Endothelial cell of umbilical vein (primary cell): ENCODE data around the gene CDK10. TPM values are rescaled to one million over a fixed set of nuclear protein-coding genes. Genes with fewer than 3 reads are reported as not detected.

Source experiments
- BruUV-seq: library from RNA; stranded (reverse); fragments of 400-500 nt; replicated peaks from 2 replicates; lab custom pipeline; 2021; lab: Mats Ljungman, UMichigan
- CTCF ChIA-PET: fragments of 300-600, 350-600 bp; sonication (Branson Sonifier 250); formaldehyde crosslinking; loops from one replicate; lab custom pipeline; 2021; ENCODE audit warnings: antibody characterized with exemption, inconsistent platforms; lab: Charles Lee
- POLR2A ChIA-PET: fragments of 300-600, 350-600 bp; sonication (Branson Sonifier 250); formaldehyde crosslinking; loops from one replicate; lab custom pipeline; 2021; ENCODE audit warnings: antibody characterized with exemption, inconsistent platforms; lab: Charles Lee
- DNase-seq: peaks from one replicate; pipeline ENCODE4 v3.0.0-alpha.2; 2011; ENCODE audit warnings: low read depth, low spot score
- FAIRE-seq: peaks from 2 replicates; lab custom pipeline; 2011; peaks lifted over from hg19 to GRCh38; lab: Jason Lieb, UNC
- H2AFZ ChIP-seq: 2 replicates; pipeline ENCODE4 v1.6.0; 2012; ENCODE audit warnings: low read depth, low read length, control low read depth, inconsistent platforms
- H3K27ac ChIP-seq: 2 replicates; pipeline ENCODE4 v1.5.1; 2011; ENCODE audit warnings: low read depth, mild to moderate bottlenecking, control low read depth, low read length, moderate library complexity; ENCODE audit not compliant: insufficient read depth
- H3K27me3 ChIP-seq, 2 experiments: 2 replicates each; pipeline versions ENCODE4 v1.6.0 to v1.6.1; 2011; ENCODE audit warnings: low read length in 2 of 2, mixed read lengths in 1 of 2; ENCODE audit not compliant: control insufficient read depth in 2 of 2, insufficient read depth in 2 of 2
- H3K36me3 ChIP-seq, 2 experiments: 2 replicates in 1 of 2; 3 replicates in 1 of 2; pipeline ENCODE4 v1.5.1; 2011; ENCODE audit warnings: low read length in 2 of 2, mild to moderate bottlenecking in 1 of 2, moderate library complexity in 1 of 2; ENCODE audit not compliant: control insufficient read depth in 2 of 2, insufficient read depth in 2 of 2; ENCODE audit errors: extremely low read depth in 1 of 2
- H3K4me1 ChIP-seq: 3 replicates; pipeline ENCODE4 v1.5.1; 2011; ENCODE audit warnings: mild to moderate bottlenecking, low read length; ENCODE audit not compliant: control insufficient read depth, insufficient read depth; ENCODE audit errors: extremely low read depth
- H3K4me2 ChIP-seq: 2 replicates; pipeline ENCODE4 v1.6.1; 2011; ENCODE audit warnings: low read length, control low read depth, mixed read lengths; ENCODE audit not compliant: insufficient read depth
- H3K4me3 ChIP-seq, 3 experiments: fragments of 200-600 bp in 1 of 3; sonication (generic), shearing (Covaris generic) in 1 of 3; replicated peaks in 1 of 3; 2 replicates each; pipeline ENCODE4 v1.5.1; 2011 to 2016; ENCODE audit warnings: control low read depth in 3 of 3, low read length in 3 of 3, mild to moderate bottlenecking in 2 of 3, inconsistent platforms in 1 of 3, low read depth in 1 of 3, moderate library complexity in 1 of 3; ENCODE audit not compliant: insufficient read depth in 1 of 3
- H3K79me2 ChIP-seq: 2 replicates; pipeline ENCODE4 v1.6.0; 2012; ENCODE audit warnings: low read length, inconsistent platforms; ENCODE audit not compliant: control insufficient read depth, insufficient read depth
- H3K9ac ChIP-seq: replicated peaks from 2 replicates; pipeline ENCODE3; 2011; ENCODE audit warnings: low read length, control low read depth; ENCODE audit not compliant: insufficient read depth; ENCODE audit errors: extremely low read depth
- H3K9me1 ChIP-seq: replicated peaks from 3 replicates; pipeline ENCODE4 v1.6.0; 2011; ENCODE audit warnings: mild to moderate bottlenecking, low read length; ENCODE audit not compliant: control insufficient read depth, insufficient read depth; ENCODE audit errors: extremely low read depth
- H3K9me3 ChIP-seq: replicated peaks from 2 replicates; pipeline ENCODE4 v1.5.1; 2012; ENCODE audit warnings: low read length, inconsistent platforms; ENCODE audit not compliant: control insufficient read depth, insufficient read depth
- H4K20me1 ChIP-seq: replicated peaks from 2 replicates; pipeline ENCODE3; 2011; ENCODE audit warnings: mild to moderate bottlenecking, low read length; ENCODE audit not compliant: control insufficient read depth, insufficient read depth; ENCODE audit errors: extremely low read depth
- EZH2 ChIP-seq: IDR thresholded peaks from 2 replicates; pipeline ENCODE4 v1.6.1; 2012; ENCODE audit warnings: borderline replicate concordance, low read depth, mild to moderate bottlenecking, moderate library complexity, low read length, inconsistent platforms; ENCODE audit not compliant: severe bottlenecking
- FOS ChIP-seq: IDR thresholded peaks from 2 replicates; pipeline ENCODE4 v1.6.1; 2011; ENCODE audit warnings: mild to moderate bottlenecking, low read length, moderate library complexity, borderline replicate concordance; ENCODE audit not compliant: insufficient read depth
- GATA2 ChIP-seq: IDR thresholded peaks from 2 replicates; pipeline ENCODE4 v1.7.0; 2011; ENCODE audit warnings: low read depth, mild to moderate bottlenecking, moderate library complexity, mixed read lengths, low read length; ENCODE audit not compliant: insufficient read length, insufficient read depth
- JUN ChIP-seq: IDR thresholded peaks from 2 replicates; pipeline ENCODE4 v1.6.1; 2011; ENCODE audit warnings: borderline replicate concordance, low read depth; ENCODE audit not compliant: insufficient read length, insufficient read depth
- POLR2A ChIP-seq: IDR thresholded peaks from 2 replicates; pipeline ENCODE4 v1.6.1; 2012; ENCODE audit warnings: low read depth, mild to moderate bottlenecking, control low read depth, low read length
- POLR2AphosphoS5 ChIP-seq: IDR thresholded peaks from 2 replicates; pipeline ENCODE4 v1.6.1; 2012; ENCODE audit warnings: low read depth, mild to moderate bottlenecking, control low read depth, low read length, moderate library complexity; ENCODE audit not compliant: insufficient read depth
- dilution Hi-C: fragments of 300-500 bp; cut with MboI; formaldehyde crosslinking; loops from one replicate; pipeline ENCODE4 v1.15.0; 2019; ENCODE audit warnings: low sequenced_read_pairs; ENCODE audit not compliant: extremely low pct_ligation_motif_present
- intact Hi-C: fragments of 100-400 bp; cut with micrococcal nuclease; formaldehyde crosslinking; loops from one replicate; pipeline ENCODE4 v1.10.0; 2022
- polyA plus RNA-seq, 4 experiments: library from polyadenylated mRNA; depleted of rRNA in 3 of 4; stranded (reverse) in 3 of 4; unstranded in 1 of 4; fragments of >200 nt; gene quantifications; 2 replicates each; pipeline versions ENCODE4 v1.2.1 to v1.2.3, GENCODE V29; 2011 to 2012; ENCODE audit warnings: missing spikeins in 1 of 4
- total RNA-seq: library from RNA; stranded (reverse); gene quantifications from 2 replicates; pipeline ENCODE4 v1.2.3, GENCODE V29; 2021
- TF ChIP-seq, protein P1 (sequence below), 2 donors: IDR thresholded peaks; 1 replicate in 1 of 2; 2 replicates in 1 of 2; pipeline ENCODE4 v1.5.1; 2011; ENCODE audit warnings: low read length in 2 of 2, mild to moderate bottlenecking in 2 of 2, moderate library complexity in 2 of 2, control low read depth in 1 of 2, inconsistent platforms in 1 of 2, low read depth in 1 of 2; ENCODE audit not compliant: insufficient read depth in 1 of 2; ENCODE audit errors: extremely low read depth in 1 of 2

The CDK10 gene
- total and polyA plus RNA-seq, 2 donors (not counting 3 experiments of a cell fraction or from before 2014, with no cell fraction given) = 74.5 to 99.9 TPM

DNA sequence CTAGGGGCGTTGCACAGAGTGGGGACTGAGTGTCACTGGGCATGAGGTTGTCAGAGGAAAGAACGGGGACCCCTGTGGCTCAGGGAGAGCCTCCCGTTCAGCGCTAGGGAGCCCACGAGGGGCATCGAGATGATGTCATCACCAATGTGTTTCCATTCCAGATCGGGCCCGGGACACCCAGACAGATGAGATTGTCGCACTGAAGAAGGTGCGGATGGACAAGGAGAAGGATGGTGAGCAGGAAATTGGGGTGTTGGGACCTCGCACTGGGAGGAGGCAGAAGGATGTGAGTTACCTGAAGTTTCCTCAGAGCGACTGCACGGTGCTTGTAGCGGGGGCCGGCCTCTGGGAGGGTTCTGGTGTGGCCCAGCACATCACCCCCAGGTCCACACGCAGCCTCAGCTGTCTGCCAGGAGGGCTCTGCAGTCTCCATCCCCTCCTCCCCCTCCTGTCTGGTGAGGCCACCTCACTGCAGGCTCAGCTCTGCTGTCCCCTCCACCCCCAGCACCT is 4.0 kb downstream of the CDK10 start:
- no peak for DNase-seq
- peaks cover 3 to 35% of the 10 kb centered on the region in 2 experiments for H3K36me3 ChIP-seq

More for the DNA sequence above, 4.0 kb downstream of the CDK10 start:
- Histone ChIP-seq H3K9me3 (no peaks in the 10 kb centered on the region), H3K79me2 (peaks cover 9% of the 10 kb centered on the region), H3K27ac (no peak overlapping the region), H3K9ac (no peak overlapping the region), H3K4me1 (peaks cover 4% of the 10 kb centered on the region), H3K27me3 (no peaks in the 10 kb centered on the region), H3K9me1 (no peaks in the 10 kb centered on the region), H3K4me3 (no peak overlapping the region), H2AFZ (no peak overlapping the region), H3K4me2 (no peak overlapping the region), H4K20me1 (no peaks in the 10 kb centered on the region)
- no TSS peak for BruUV-seq
- dilution Hi-C loops (no loop called here), intact Hi-C loops (no loop called here)
- no peak for FAIRE-seq
- POLR2A ChIA-PET = no interaction called here
- CTCF ChIA-PET = no interaction called here
- no peak for TF ChIP-seq POLR2A
- no peak for TF ChIP-seq GATA2
- no peak for TF ChIP-seq POLR2AphosphoS5
- TF ChIP-seq FOS = no peak
- TF ChIP-seq JUN = no peak
- TF ChIP-seq EZH2 = no peak
- TF ChIP-seq, protein P1, sequence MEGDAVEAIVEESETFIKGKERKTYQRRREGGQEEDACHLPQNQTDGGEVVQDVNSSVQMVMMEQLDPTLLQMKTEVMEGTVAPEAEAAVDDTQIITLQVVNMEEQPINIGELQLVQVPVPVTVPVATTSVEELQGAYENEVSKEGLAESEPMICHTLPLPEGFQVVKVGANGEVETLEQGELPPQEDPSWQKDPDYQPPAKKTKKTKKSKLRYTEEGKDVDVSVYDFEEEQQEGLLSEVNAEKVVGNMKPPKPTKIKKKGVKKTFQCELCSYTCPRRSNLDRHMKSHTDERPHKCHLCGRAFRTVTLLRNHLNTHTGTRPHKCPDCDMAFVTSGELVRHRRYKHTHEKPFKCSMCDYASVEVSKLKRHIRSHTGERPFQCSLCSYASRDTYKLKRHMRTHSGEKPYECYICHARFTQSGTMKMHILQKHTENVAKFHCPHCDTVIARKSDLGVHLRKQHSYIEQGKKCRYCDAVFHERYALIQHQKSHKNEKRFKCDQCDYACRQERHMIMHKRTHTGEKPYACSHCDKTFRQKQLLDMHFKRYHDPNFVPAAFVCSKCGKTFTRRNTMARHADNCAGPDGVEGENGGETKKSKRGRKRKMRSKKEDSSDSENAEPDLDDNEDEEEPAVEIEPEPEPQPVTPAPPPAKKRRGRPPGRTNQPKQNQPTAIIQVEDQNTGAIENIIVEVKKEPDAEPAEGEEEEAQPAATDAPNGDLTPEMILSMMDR (IDR thresholded peaks at IDR 0.05; ENCODE audit: extremely low read depth in 1 of 2, insufficient read depth in 1 of 2, low read depth in 1 of 2, low read length in 2 of 2) = no peak
